Kidney epithelial cell (primary cell): Measurements from ENCODE around the gene CAMSAP1. TPM values are rescaled to one million over a fixed set of nuclear protein-coding genes. Genes with fewer than 3 reads are reported as not detected.
"Not testable (repeated sequence)": the region's sequence is repeated elsewhere in the genome, so short reads cannot be mapped to it uniquely, and the experiment has no call there.

Experiments
- DNase-seq: peaks from one replicate; pipeline ENCODE4 v3.0.0-alpha.2; 2010; ENCODE audit warnings: low read depth
- H3K27me3 ChIP-seq: 2 replicates; pipeline ENCODE4 v1.6.0; 2011; ENCODE audit warnings: low read length; ENCODE audit not compliant: control insufficient read depth, insufficient read depth
- H3K36me3 ChIP-seq: 2 replicates; pipeline ENCODE4 v1.5.1; 2011; ENCODE audit warnings: low read length; ENCODE audit not compliant: control insufficient read depth, insufficient read depth
- H3K4me3 ChIP-seq: 2 replicates; pipeline ENCODE4 v1.5.1; 2011; ENCODE audit warnings: low read depth, mild to moderate bottlenecking, control low read depth, low read length
- CTCF ChIP-seq: IDR thresholded peaks from 2 replicates; pipeline ENCODE4 v1.5.1; 2011; ENCODE audit warnings: mild to moderate bottlenecking, moderate library complexity, low read length, control low read depth, inconsistent platforms; ENCODE audit not compliant: insufficient read depth, poor library complexity, severe bottlenecking
- total RNA-seq: library from RNA; depleted of rRNA; stranded (reverse); fragments of >200 nt; gene quantifications from 2 replicates; pipeline ENCODE4 v1.2.3, GENCODE V29; 2015

CAMSAP1 gene
- total RNA-seq, 1 donor from 2014 or later = 70.4 TPM

- DNase-seq = no peak
- peaks cover 3% of the 10 kb centered on the region for H3K36me3 ChIP-seq
- no peak overlapping the region for H3K4me3 ChIP-seq
- TF ChIP-seq CTCF = no peak
- H3K27me3 ChIP-seq = no peaks in the 10 kb centered on the region
Measured at GRCh38 chr9:135950135-135950682, 42.9 kb upstream of the CAMSAP1 start.

DNA sequence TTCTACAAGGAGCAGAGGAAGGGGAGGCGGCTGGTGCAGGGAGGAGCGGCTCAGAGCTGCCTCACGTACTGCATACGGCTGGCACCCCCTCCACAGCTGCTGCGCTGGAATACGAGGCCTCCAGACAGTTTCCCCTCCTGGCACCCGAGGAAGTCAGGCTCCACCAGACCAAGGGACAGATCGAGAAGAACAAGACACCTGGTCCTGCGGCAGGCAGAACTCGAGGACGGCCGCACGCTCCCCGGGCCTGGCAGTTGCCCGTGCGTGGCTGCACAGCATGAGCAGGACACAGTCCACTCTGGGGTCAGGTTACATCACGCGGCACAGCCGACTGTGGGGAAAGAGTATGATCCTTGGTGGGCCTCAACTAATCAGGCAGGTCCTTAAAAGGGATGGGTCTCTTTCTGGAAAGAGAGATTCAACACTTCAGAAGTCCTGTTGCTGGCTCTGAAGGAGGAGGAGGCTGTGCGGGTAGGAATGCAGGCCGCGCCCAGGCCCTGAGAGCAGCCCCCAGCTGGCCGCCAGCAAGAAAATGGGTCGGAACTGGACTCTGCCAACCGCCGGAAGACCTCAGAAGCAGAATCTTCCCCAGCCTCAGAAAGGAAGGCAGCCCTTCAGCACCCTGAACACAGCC lies 42.3 kb upstream of the CAMSAP1 start:
- peaks cover 3% of the 10 kb centered on the region for H3K36me3 ChIP-seq
- no peaks in the 10 kb centered on the region for H3K27me3 ChIP-seq
- no peak overlapping the region for H3K4me3 ChIP-seq
- no peak for DNase-seq
- TF ChIP-seq CTCF = no peak

DNA sequence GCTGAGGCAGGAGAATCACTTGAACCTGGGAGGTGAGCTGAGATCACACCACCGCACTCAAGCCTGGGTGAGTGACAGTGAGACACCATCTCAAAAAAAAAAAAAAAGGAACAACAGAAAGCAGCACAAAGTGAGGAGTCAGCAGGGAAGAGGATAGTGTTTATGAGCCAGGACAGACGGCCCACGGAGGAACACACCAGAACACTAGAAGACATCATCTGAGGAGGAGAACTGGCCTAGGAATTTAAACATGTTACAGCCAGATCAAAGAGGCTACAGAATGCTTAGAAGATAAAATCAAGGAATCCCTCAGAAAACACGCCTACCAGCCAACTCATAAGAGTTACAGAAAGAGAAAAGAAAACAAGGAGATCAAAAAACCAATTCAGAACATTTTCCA lies 41.6 kb upstream of the CAMSAP1 start:
- no peak for DNase-seq
- no peaks in the 10 kb centered on the region for H3K27me3 ChIP-seq
- TF ChIP-seq CTCF = no peak
- H3K36me3 ChIP-seq = peaks cover 3% of the 10 kb centered on the region
- no peak overlapping the region for H3K4me3 ChIP-seq

- no peak for TF ChIP-seq CTCF
- no peaks in the 10 kb centered on the region for H3K27me3 ChIP-seq
- no peak for DNase-seq
- H3K36me3 ChIP-seq = peaks cover 3% of the 10 kb centered on the region
- no peak overlapping the region for H3K4me3 ChIP-seq
Measured at GRCh38 chr9:135948446-135948845, 41.1 kb upstream of the CAMSAP1 start.

GRCh38 chr9:135947582-135947981 lies 40.2 kb upstream of the CAMSAP1 start:
- H3K4me3 ChIP-seq = no peak overlapping the region
- TF ChIP-seq CTCF = no peak
- no peak for DNase-seq
- no peaks in the 10 kb centered on the region for H3K27me3 ChIP-seq
- H3K36me3 ChIP-seq = peaks cover 3% of the 10 kb centered on the region

GRCh38 chr9:135947105-135947504 lies 39.8 kb upstream of the CAMSAP1 start:
- not testable (repeated sequence) for H3K36me3 ChIP-seq, H3K4me3 ChIP-seq, H3K27me3 ChIP-seq, DNase-seq
